ENCODE measurements around the gene SMAD7. TPM values are rescaled to one million over a fixed set of nuclear protein-coding genes. Genes with fewer than 3 reads are reported as not detected.
"Not testable (repeated sequence)": the region's sequence is repeated elsewhere in the genome, so short reads cannot be mapped to it uniquely, and the experiment has no call there.

The SMAD7 gene
- total RNA-seq, 2 donors from 2014 or later = 14.9 to 21.7 TPM

DNA sequence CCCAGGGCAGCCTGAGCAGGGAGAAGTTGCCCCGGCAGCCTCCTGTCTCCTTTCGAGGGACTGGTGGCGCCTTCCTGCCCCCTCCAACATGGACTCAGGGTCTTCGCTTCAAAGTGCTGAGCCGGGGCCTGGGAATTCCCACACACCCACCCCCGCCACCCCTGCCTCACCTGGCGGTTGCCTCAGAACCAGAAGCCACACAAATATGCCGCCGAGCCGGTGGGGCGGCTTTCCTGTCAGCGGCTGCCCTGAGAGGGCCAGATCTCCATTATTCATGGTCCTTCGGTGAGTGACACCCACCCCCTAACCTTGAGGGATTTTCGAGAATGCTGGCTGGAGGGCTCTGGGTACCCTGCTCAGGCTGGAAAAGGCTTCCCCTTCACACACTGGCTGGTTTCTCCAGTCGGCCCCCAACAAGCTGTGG lies 71.7 kb downstream of the SMAD7 start:
- Mint-ChIP-seq H3K36me3 (ENCODE audit: insufficient read depth in 2 of 2) (no peaks in the 10 kb centered on the region), H3K27ac (no peak overlapping the region), H3K27me3 (ENCODE audit: low read depth) (no peaks in the 10 kb centered on the region), H3K4me1 (ENCODE audit: low read depth) (peaks cover 6% of the 10 kb centered on the region), H3K4me3 (no peak overlapping the region), H3K9me3 (no peaks in the 10 kb centered on the region)
- ATAC-seq (replicated peaks in 1 of 2) (no peak), DNase-seq (no peak)

GRCh38 chr18:48878471-48878870 lies 72.3 kb downstream of the SMAD7 start:
- ATAC-seq (replicated peaks in 1 of 2) (no peak), DNase-seq (no peak)
- Mint-ChIP-seq H3K4me1 (ENCODE audit: low read depth) (peaks cover 7% of the 10 kb centered on the region), H3K27ac (no peak overlapping the region), H3K36me3 (ENCODE audit: insufficient read depth in 2 of 2) (no peaks in the 10 kb centered on the region), H3K9me3 (no peaks in the 10 kb centered on the region), H3K4me3 (no peak overlapping the region), H3K27me3 (ENCODE audit: low read depth) (no peaks in the 10 kb centered on the region)

DNA sequence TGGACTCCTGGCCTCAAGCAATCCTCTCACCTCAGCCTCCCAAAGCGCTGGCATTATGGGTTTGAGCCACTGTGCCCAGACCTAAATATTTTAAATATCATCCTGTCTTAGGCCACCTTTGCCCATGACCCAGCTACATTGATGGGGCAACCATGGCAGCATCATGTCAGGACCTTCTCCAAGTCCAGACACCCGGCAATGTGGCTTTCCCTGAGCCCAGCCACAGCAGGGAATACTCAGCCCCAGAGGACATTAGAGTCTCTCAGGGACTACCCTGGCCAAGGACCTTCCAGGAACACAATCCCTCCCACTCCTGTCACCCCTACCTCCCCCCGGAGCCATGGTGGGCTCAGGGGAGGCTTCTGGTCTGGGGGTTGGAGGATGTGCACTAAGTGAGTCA lies 72.8 kb downstream of the SMAD7 start:
- ATAC-seq (replicated peaks in 1 of 2) = no peak
- Mint-ChIP-seq H3K9me3 (no peaks in the 10 kb centered on the region), H3K27ac (no peak overlapping the region), H3K4me1 (ENCODE audit: low read depth) (peaks cover 13% of the 10 kb centered on the region), H3K4me3 (no peak overlapping the region), H3K27me3 (ENCODE audit: low read depth) (no peaks in the 10 kb centered on the region), H3K36me3 (ENCODE audit: insufficient read depth in 2 of 2) (no peaks in the 10 kb centered on the region)
- no peak for DNase-seq

DNA sequence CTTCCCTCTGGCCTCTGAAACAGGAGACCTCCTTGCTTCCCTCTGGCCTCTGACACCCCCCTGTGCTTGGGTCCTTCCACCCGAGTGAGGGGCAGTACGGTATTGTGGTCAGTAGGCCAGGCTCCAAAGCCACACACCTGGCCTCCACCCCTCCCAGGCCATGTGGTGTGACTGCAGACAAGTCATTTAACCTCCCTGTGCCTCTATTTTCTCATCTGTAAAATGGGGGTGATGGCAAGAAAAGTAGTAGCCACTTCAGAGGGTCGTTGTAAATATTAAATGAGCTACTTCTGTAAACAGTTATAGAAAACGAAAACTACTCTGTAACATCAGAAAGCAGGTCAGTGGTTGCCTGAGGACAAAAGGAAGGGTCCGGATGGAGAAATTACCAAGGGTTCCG lies 74.2 kb downstream of the SMAD7 start:
- Mint-ChIP-seq H3K36me3 (ENCODE audit: insufficient read depth in 2 of 2) (no peaks in the 10 kb centered on the region), H3K27ac (no peak overlapping the region), H3K4me3 (no peak overlapping the region), H3K27me3 (ENCODE audit: low read depth) (no peaks in the 10 kb centered on the region), H3K4me1 (ENCODE audit: low read depth) (peaks cover 15% of the 10 kb centered on the region), H3K9me3 (no peaks in the 10 kb centered on the region)
- DNase-seq (no peak), ATAC-seq (replicated peaks in 1 of 2) (no peak)

DNA sequence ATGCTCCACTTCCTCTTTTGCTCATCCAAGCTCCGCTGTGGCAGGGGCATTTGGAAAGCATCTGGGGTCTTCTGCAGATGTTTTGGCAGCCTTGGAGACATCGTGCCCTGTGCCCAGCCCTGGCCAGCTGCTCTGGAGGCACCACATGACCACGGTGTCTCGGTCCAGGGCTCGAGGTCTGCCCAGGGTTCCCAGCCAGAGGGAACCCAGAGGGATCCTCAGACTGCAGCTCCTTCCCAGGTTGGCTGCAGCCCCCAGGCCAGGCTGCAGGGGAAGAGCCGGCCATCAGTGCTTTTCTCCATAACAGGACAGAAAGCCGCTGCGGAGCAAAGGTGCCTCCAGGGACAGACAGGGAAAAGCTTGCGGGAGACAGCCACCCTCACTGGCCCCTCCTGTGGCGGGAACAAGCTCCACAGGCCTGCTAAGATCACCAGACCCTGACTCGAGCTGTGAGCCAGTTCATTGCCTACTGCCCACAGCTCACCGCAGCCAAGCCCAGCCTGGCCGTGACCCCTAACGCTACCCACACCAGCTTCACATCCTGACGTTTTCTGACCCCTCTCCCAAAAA lies 74.7 kb downstream of the SMAD7 start:
- Mint-ChIP-seq H3K27me3 (ENCODE audit: low read depth) (no peaks in the 10 kb centered on the region), H3K27ac (no peak overlapping the region), H3K9me3 (no peaks in the 10 kb centered on the region), H3K4me1 (ENCODE audit: low read depth) (peaks cover 15% of the 10 kb centered on the region), H3K36me3 (ENCODE audit: insufficient read depth in 2 of 2) (no peaks in the 10 kb centered on the region), H3K4me3 (no peak overlapping the region)
- no peak for ATAC-seq (replicated peaks in 1 of 2)
- no peak for DNase-seq

GRCh38 chr18:48875314-48875941 lies 75.3 kb downstream of the SMAD7 start:
- no peak overlapping the region for H3K4me3 Mint-ChIP-seq
- no peaks in the 10 kb centered on the region for H3K27me3 Mint-ChIP-seq (ENCODE audit: low read depth)
- no peaks in the 10 kb centered on the region for H3K36me3 Mint-ChIP-seq (ENCODE audit: insufficient read depth in 2 of 2)
- H3K9me3 Mint-ChIP-seq = no peaks in the 10 kb centered on the region
- ATAC-seq (replicated peaks in 1 of 2) (no peak), DNase-seq (no peak)
- peaks cover 15% of the 10 kb centered on the region for H3K4me1 Mint-ChIP-seq (ENCODE audit: low read depth)
- H3K27ac Mint-ChIP-seq = no peak overlapping the region

GRCh38 chr18:48874701-48875162 lies 76.0 kb downstream of the SMAD7 start:
- DNase-seq (no peak), ATAC-seq (replicated peaks in 1 of 2) (no peak)
- no peaks in the 10 kb centered on the region for H3K9me3 Mint-ChIP-seq
- H3K4me1 Mint-ChIP-seq (ENCODE audit: low read depth) = peaks cover 17% of the 10 kb centered on the region
- H3K27ac Mint-ChIP-seq = no peak overlapping the region
- no peaks in the 10 kb centered on the region for H3K27me3 Mint-ChIP-seq (ENCODE audit: low read depth)
- H3K36me3 Mint-ChIP-seq (ENCODE audit: insufficient read depth in 2 of 2) = no peaks in the 10 kb centered on the region
- no peak overlapping the region for H3K4me3 Mint-ChIP-seq

- Mint-ChIP-seq H3K4me3 (no peak overlapping the region), H3K27ac (peak overlapping the region; percentile 8)
- no peak for DNase-seq
These were observed 76.5 kb downstream of the SMAD7 start for GRCh38 chr18:48874233-48874632.

GRCh38 chr18:48872234-48873145 lies 78.3 kb downstream of the SMAD7 start:
- Mint-ChIP-seq H3K4me1 (ENCODE audit: low read depth) (peaks cover 31% of the 10 kb centered on the region), H3K27ac (no peak overlapping the region), H3K27me3 (ENCODE audit: low read depth) (no peaks in the 10 kb centered on the region), H3K4me3 (no peak overlapping the region), H3K9me3 (no peaks in the 10 kb centered on the region), H3K36me3 (ENCODE audit: insufficient read depth in 2 of 2) (no peaks in the 10 kb centered on the region)
- DNase-seq (no peak), ATAC-seq (replicated peaks in 1 of 2) (no peak)

More at GRCh38 chr18:48874233-48874632, 76.5 kb downstream of the SMAD7 start:
- Mint-ChIP-seq H3K36me3 (ENCODE audit: insufficient read depth in 2 of 2) (no peaks in the 10 kb centered on the region), H3K27me3 (ENCODE audit: low read depth) (no peaks in the 10 kb centered on the region), H3K9me3 (no peaks in the 10 kb centered on the region), H3K4me1 (ENCODE audit: low read depth) (peaks cover 22% of the 10 kb centered on the region)
- no peak for ATAC-seq (replicated peaks in 1 of 2)

GRCh38 chr18:48871391-48872166 lies 79.2 kb downstream of the SMAD7 start:
- peaks cover 31% of the 10 kb centered on the region for H3K4me1 Mint-ChIP-seq (ENCODE audit: low read depth)

DNA sequence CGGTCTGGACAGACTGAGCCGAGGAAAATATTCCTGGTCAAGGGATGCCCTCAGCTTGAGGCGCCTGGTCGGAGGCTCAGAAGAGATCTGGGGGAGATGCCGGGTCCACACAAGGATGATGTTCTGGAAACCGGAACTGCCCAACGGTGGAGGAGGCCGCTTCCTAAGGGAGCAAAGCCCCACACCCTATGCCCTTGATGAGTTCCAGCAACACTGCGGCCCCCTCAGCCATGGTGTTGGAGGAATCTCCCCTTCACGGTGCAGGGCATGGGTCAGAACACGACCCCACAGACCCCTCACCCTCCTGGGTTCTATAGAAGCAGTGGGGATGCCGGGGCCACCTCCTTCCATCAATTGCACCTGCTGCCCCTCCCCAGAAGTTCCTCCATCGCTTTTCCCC lies 79.8 kb downstream of the SMAD7 start:
- H3K4me1 Mint-ChIP-seq (ENCODE audit: low read depth) = peaks cover 31% of the 10 kb centered on the region
- H3K36me3 Mint-ChIP-seq (ENCODE audit: insufficient read depth in 2 of 2); H3K9me3 Mint-ChIP-seq; H3K27ac Mint-ChIP-seq; H3K27me3 Mint-ChIP-seq (ENCODE audit: low read depth); DNase-seq; ATAC-seq (replicated peaks in 1 of 2); H3K4me3 Mint-ChIP-seq: not testable (repeated sequence)

More at GRCh38 chr18:48871391-48872166, 79.2 kb downstream of the SMAD7 start:
- Mint-ChIP-seq H3K36me3 (ENCODE audit: insufficient read depth in 2 of 2) (no peaks in the 10 kb centered on the region), H3K4me3 (no peak overlapping the region), H3K27ac (no peak overlapping the region), H3K27me3 (ENCODE audit: low read depth) (no peaks in the 10 kb centered on the region), H3K9me3 (no peaks in the 10 kb centered on the region)
- DNase-seq (no peak), ATAC-seq (replicated peaks in 1 of 2) (no peak)
